Activated CD8-positive, alpha-beta T cell treated with anti-CD3 and anti-CD28 coated beads for 36 hours (primary cell): Measurements from ENCODE around the gene PON3. TPM values are rescaled to one million over a fixed set of nuclear protein-coding genes. Genes with fewer than 3 reads are reported as not detected.

Experiments used
- ATAC-seq: fragments of 200-7000 bp; cut with Tn5 transposase; one replicate; pipeline ENCODE4 v1.10.0; 2021; ENCODE audit warnings: mild to moderate bottlenecking, moderate library complexity
- CTCF ChIA-PET: fragments of 350-600 bp; sonication (Branson Sonifier 250); formaldehyde crosslinking; loops from one replicate; lab custom pipeline; 2021; ENCODE audit warnings: antibody characterized with exemption; lab: Charles Lee
- POLR2A ChIA-PET: fragments of 350-600 bp; sonication (Branson Sonifier 250); formaldehyde crosslinking; loops from one replicate; lab custom pipeline; 2021; ENCODE audit warnings: antibody characterized with exemption; lab: Charles Lee
- DNase-seq: peaks from one replicate; pipeline ENCODE4 v3.0.0-alpha.2; 2020
- H3K27ac Mint-ChIP-seq: one replicate; pipeline ENCODE4 v1.8.0; 2021; ENCODE audit warnings: mild to moderate bottlenecking, mixed read lengths
- H3K27me3 Mint-ChIP-seq: one replicate; pipeline ENCODE4 v1.8.0; 2021; ENCODE audit warnings: mixed read lengths
- H3K36me3 Mint-ChIP-seq: one replicate; pipeline ENCODE4 v1.8.0; 2021; ENCODE audit warnings: low read depth, mixed read lengths
- H3K4me1 Mint-ChIP-seq: one replicate; pipeline ENCODE4 v1.8.0; 2021; ENCODE audit warnings: low read depth, mixed read lengths
- H3K4me3 Mint-ChIP-seq: one replicate; pipeline ENCODE4 v1.8.0; 2021; ENCODE audit warnings: mild to moderate bottlenecking, moderate library complexity, mixed read lengths
- H3K9me3 Mint-ChIP-seq: one replicate; pipeline ENCODE4 v1.8.0; 2021; ENCODE audit warnings: mixed read lengths
- CTCF ChIP-seq: fragments of 200-600 bp; IDR thresholded peaks from one replicate; pipeline ENCODE4 v1.8.0; 2022; ENCODE audit warnings: antibody characterized with exemption, mild to moderate bottlenecking
- intact Hi-C: fragments of 100-400 bp; cut with micrococcal nuclease; formaldehyde crosslinking; loops from one replicate; pipeline ENCODE4 v1.10.0; 2022
- total RNA-seq, 2 experiments: library from RNA; stranded (reverse); gene quantifications; one replicate each; pipeline ENCODE4 v1.2.3, GENCODE V29; 2021

PON3 gene
- total RNA-seq, 2 experiments from 2014 or later, result not detected

GRCh38 chr7:95412075-95412474 is 15.9 kb upstream of the PON3 start:
- H3K27me3 Mint-ChIP-seq, result no peaks in the 10 kb centered on the region
- DNase-seq, result no peak
- no peaks in the 10 kb centered on the region for H3K9me3 Mint-ChIP-seq
- ChIA-PET CTCF (interaction anchor here (1.2 to 2.5 kb wide), 3 partner anchors 10 to 64 kb away, joined by 4 to 10 read pairs (median 6); partner anchors contain the start of gene PON3), POLR2A (no interaction called here)
- intact Hi-C loops, result no loop called here
- H3K4me3 Mint-ChIP-seq, result no peak overlapping the region
- no peaks in the 10 kb centered on the region for H3K4me1 Mint-ChIP-seq
- ATAC-seq, result no peak
- no peak for TF ChIP-seq CTCF
- H3K27ac Mint-ChIP-seq, result no peak overlapping the region
- no peaks in the 10 kb centered on the region for H3K36me3 Mint-ChIP-seq

GRCh38 chr7:95411666-95412065 is 15.5 kb upstream of the PON3 start:
- no peak for TF ChIP-seq CTCF
- Mint-ChIP-seq H3K9me3 (no peaks in the 10 kb centered on the region), H3K4me1 (no peaks in the 10 kb centered on the region), H3K27ac (no peak overlapping the region), H3K36me3 (no peaks in the 10 kb centered on the region), H3K27me3 (no peaks in the 10 kb centered on the region), H3K4me3 (no peak overlapping the region)
- ChIA-PET CTCF (interaction anchor here (1.2 to 2.5 kb wide), 3 partner anchors 10 to 65 kb away, joined by 4 to 10 read pairs (median 6); partner anchors contain the start of gene PON3), POLR2A (no interaction called here)
- ATAC-seq (no peak), DNase-seq (no peak)
- intact Hi-C loops, result no loop called here

- no peak for TF ChIP-seq CTCF
- intact Hi-C loops, result no loop called here
- DNase-seq, result no peak
- H3K36me3 Mint-ChIP-seq, result no peaks in the 10 kb centered on the region
- no peak overlapping the region for H3K4me3 Mint-ChIP-seq
- ChIA-PET POLR2A (no interaction called here), CTCF (interaction anchor here (1.2 to 2.5 kb wide), 3 partner anchors 9 to 65 kb away, joined by 4 to 10 read pairs (median 6); partner anchors contain the start of gene PON3)
- no peak overlapping the region for H3K27ac Mint-ChIP-seq
- H3K27me3 Mint-ChIP-seq, result no peaks in the 10 kb centered on the region
- ATAC-seq, result peak; percentile 62
- H3K9me3 Mint-ChIP-seq, result no peaks in the 10 kb centered on the region
- no peaks in the 10 kb centered on the region for H3K4me1 Mint-ChIP-seq
Measured at GRCh38 chr7:95411036-95411435, 14.9 kb upstream of the PON3 start.

GRCh38 chr7:95407751-95408150 is 11.6 kb upstream of the PON3 start:
- intact Hi-C loops, result no loop called here
- H3K36me3 Mint-ChIP-seq, result no peaks in the 10 kb centered on the region
- no peak overlapping the region for H3K27ac Mint-ChIP-seq
- CTCF ChIA-PET, result interaction anchor here (2.8 kb wide), 1 partner anchor 13 kb away, joined by 21 read pairs; the partner anchor contains the start of gene PON3
- H3K4me1 Mint-ChIP-seq, result no peaks in the 10 kb centered on the region
- ATAC-seq (no peak), DNase-seq (no peak)
- POLR2A ChIA-PET, result no interaction called here
- H3K4me3 Mint-ChIP-seq, result no peak overlapping the region
- no peak for TF ChIP-seq CTCF
- H3K27me3 Mint-ChIP-seq, result no peaks in the 10 kb centered on the region
- H3K9me3 Mint-ChIP-seq, result no peaks in the 10 kb centered on the region

GRCh38 chr7:95405800-95406199 is 9.6 kb upstream of the PON3 start:
- no peaks in the 10 kb centered on the region for H3K4me1 Mint-ChIP-seq
- intact Hi-C loops, result no loop called here
- H3K4me3 Mint-ChIP-seq, result no peak overlapping the region
- ATAC-seq (no peak), DNase-seq (no peak)
- H3K27me3 Mint-ChIP-seq, result no peaks in the 10 kb centered on the region
- no peaks in the 10 kb centered on the region for H3K9me3 Mint-ChIP-seq
- ChIA-PET CTCF (interaction anchor here (2.8 kb wide), 1 partner anchor 11 kb away, joined by 21 read pairs; the partner anchor contains the start of gene PON3), POLR2A (no interaction called here)
- no peak overlapping the region for H3K27ac Mint-ChIP-seq
- no peaks in the 10 kb centered on the region for H3K36me3 Mint-ChIP-seq
- no peak for TF ChIP-seq CTCF
